HG02840 (cell line): Measurements from ENCODE around the gene GRB7.
A peak's percentile ranks its signal among the peaks of the same experiment; 100 is the strongest.

Source experiments
- ATAC-seq: cut with Tn5 transposase; IDR thresholded peaks from one replicate; pipeline ENCODE4 v1.9.1; 2021; ENCODE audit warnings: mild to moderate bottlenecking, moderate library complexity, moderate number of reproducible peaks; ENCODE audit not compliant: unreplicated experiment, low FRiP score

The GRB7 gene

DNA sequence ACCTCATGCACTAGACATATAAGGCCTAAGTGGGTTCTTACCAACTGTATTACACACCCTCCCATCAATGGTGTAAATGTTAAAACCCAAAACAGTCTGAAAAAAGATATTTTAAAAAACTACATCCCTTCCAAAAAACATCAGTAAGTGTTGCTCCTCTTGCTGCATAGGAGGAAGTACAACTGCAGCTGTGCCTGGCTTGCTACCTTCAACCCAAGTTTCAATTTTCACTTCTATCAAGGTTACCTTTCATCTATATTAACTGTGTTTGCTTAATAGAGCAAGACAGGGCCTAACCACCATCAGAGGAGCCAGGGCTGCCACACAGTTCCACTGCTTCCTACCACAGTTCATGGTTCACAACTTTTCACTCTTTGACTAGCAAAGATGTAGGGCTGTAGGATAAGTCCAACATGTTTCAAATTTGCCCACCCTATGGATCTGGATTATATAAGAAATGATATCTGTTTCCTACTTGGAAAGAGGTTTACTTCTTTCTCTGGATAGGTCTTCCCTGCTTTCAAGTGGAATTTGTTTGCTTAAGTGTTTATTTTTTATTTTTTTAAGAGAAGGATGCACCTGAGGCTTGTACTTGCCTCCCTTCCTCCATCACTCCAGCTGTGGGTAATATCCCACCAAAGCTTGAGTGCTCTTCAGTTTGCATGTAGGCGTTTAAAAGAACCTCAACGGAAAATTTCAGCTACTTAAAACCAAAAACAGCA lies 56.7 kb downstream of the GRB7 start:
- ATAC-seq: peak; percentile 72
